Breast epithelium (tissue), 4 donors: ENCODE data around the gene AR. TPM values are rescaled to one million over a fixed set of nuclear protein-coding genes. Genes with fewer than 3 reads are reported as not detected.

Experiments
- DNase-seq, 2 donors: peaks; one replicate each; pipeline ENCODE4 v3.0.0-alpha.2; 2019; ENCODE audit warnings: low spot score in 2 of 2
- H3K27ac ChIP-seq, 2 donors: fragments of 200-600 bp; sonication (generic) in 1 of 2; one replicate each; pipeline ENCODE4 v1.5.1; 2016 to 2019; ENCODE audit warnings: mild to moderate bottlenecking in 1 of 2
- H3K27me3 ChIP-seq, 2 donors: fragments of 200-600 bp; sonication (generic) in 1 of 2; one replicate each; pipeline versions ENCODE4 v1.5.1 to v1.6.0; 2017 to 2019; ENCODE audit warnings: control low read depth in 1 of 2, mild to moderate bottlenecking in 1 of 2
- H3K36me3 ChIP-seq: fragments of 200-600 bp; one replicate; pipeline ENCODE4 v1.5.1; 2019
- H3K4me1 ChIP-seq, 2 donors: fragments of 200-600 bp; sonication (generic); one replicate each; pipeline ENCODE4 v1.5.1; 2016 to 2019; ENCODE audit warnings: control low read depth in 1 of 2
- H3K4me3 ChIP-seq, 3 donors: fragments of 200-600 bp; sonication (generic); 1 replicate in 2 of 3; 2 replicates in 1 of 3; pipeline ENCODE4 v1.5.1; 2016 to 2019; ENCODE audit warnings: mild to moderate bottlenecking in 3 of 3, moderate library complexity in 2 of 3
- H3K9me3 ChIP-seq, 2 donors: fragments of 200-600 bp; sonication (generic) in 1 of 2; one replicate each; pipeline ENCODE4 v1.5.1; 2016 to 2019; ENCODE audit warnings: control low read depth in 1 of 2
- POLR2A ChIP-seq: fragments of 450-650 bp; IDR thresholded peaks from one replicate; pipeline ENCODE4 v1.6.1; 2016; ENCODE audit warnings: antibody characterized with exemption, mild to moderate bottlenecking, moderate library complexity
- POLR2AphosphoS5 ChIP-seq, 3 donors: sonication (generic); formaldehyde crosslinking; IDR thresholded peaks; one replicate each; pipeline ENCODE4 v1.6.1; 2017; ENCODE audit warnings: antibody characterized with exemption in 3 of 3
- intact Hi-C: fragments of 100-400 bp; cut with DNase I; formaldehyde crosslinking; loops from one replicate; pipeline ENCODE4 v1.15.1; 2023; ENCODE audit warnings: low total_unique reads
- total RNA-seq, 3 donors: library from RNA; depleted of rRNA; stranded (reverse); fragments of >200 nt; gene quantifications; one replicate each; pipeline ENCODE4 v1.1.0, GENCODE V29; 2016
- TF ChIP-seq, protein P1 (sequence below), 3 donors: fragments of 450-650 bp; IDR thresholded peaks; one replicate each; pipeline ENCODE4 v1.5.1; 2016 to 2017; ENCODE audit warnings: antibody characterized with exemption in 3 of 3, mild to moderate bottlenecking in 3 of 3, moderate library complexity in 3 of 3

AR gene
- total RNA-seq, 3 donors from 2014 or later = 29.1 to 51.8 (median 35.7) TPM

DNA sequence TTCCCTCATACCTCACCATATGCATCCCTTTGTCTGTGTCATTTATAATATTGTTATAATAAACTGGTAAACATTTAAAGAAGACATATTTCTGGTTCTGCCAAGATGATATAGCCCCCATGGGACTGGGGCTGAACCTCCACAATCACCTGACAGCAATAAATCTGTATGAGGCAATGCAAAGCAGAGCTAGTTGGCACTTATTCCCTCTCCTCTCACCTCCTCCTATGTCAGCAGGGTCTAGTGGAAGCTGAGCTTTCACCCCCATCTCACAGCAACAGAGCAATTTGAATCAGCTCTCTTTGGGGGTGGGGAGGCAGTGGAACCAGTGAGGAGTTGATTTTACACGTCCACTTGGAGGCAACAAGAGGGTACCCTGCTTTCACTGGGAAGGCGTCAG, 206.9 kb downstream of the AR start:
- peaks cover 0 to 15% of the 10 kb centered on the region in 2 donors for H3K27me3 ChIP-seq
- H3K27ac ChIP-seq = no peak overlapping the region
- intact Hi-C loops = loop anchor here (10.0 kb wide), 1 partner anchor 1564 kb away; no protein-coding TSS in a partner anchor
- no peaks in the 10 kb centered on the region for H3K36me3 ChIP-seq
- H3K4me1 ChIP-seq = no peaks in the 10 kb centered on the region
- peaks cover 0 to 7% of the 10 kb centered on the region in 2 donors for H3K9me3 ChIP-seq
- no peak for TF ChIP-seq POLR2A
- TF ChIP-seq, protein P1, sequence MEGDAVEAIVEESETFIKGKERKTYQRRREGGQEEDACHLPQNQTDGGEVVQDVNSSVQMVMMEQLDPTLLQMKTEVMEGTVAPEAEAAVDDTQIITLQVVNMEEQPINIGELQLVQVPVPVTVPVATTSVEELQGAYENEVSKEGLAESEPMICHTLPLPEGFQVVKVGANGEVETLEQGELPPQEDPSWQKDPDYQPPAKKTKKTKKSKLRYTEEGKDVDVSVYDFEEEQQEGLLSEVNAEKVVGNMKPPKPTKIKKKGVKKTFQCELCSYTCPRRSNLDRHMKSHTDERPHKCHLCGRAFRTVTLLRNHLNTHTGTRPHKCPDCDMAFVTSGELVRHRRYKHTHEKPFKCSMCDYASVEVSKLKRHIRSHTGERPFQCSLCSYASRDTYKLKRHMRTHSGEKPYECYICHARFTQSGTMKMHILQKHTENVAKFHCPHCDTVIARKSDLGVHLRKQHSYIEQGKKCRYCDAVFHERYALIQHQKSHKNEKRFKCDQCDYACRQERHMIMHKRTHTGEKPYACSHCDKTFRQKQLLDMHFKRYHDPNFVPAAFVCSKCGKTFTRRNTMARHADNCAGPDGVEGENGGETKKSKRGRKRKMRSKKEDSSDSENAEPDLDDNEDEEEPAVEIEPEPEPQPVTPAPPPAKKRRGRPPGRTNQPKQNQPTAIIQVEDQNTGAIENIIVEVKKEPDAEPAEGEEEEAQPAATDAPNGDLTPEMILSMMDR (IDR thresholded peaks at IDR 0.05) = no peak
- no peak overlapping the region for H3K4me3 ChIP-seq
- DNase-seq = no peak

DNA sequence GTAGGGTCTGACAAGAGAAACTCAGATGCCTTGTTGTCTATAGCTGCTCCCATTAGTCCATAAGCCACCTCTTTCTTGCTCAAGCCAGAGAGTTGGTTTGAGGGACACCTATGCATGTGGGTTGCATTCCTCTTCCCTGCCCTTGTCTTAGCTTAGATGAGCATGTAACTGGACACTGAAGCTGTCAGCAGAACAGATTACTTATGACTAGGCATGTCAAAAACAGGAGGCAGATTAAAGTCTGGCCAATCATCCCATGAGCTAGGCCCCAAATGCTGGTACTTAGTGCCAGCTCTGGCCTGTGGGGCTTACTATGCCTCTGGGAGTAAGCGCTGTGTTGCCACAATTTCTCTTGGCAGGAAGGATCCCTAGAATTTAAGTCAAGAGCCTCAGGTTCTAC, 215.2 kb downstream of the AR start:
- TF ChIP-seq, protein P1 (IDR thresholded peaks at IDR 0.05) = no peak
- TF ChIP-seq POLR2A (no peak), POLR2AphosphoS5 (IDR thresholded peaks at IDR 0.05) (no peak)
- Histone ChIP-seq H3K9me3 (no peaks in the 10 kb centered on the region), H3K36me3 (no peaks in the 10 kb centered on the region), H3K27me3 (peaks cover 0 to 14% of the 10 kb centered on the region in 2 donors), H3K4me1 (no peaks in the 10 kb centered on the region), H3K4me3 (no peak overlapping the region), H3K27ac (no peak overlapping the region)
- intact Hi-C loops = loop anchor here (10.0 kb wide), 1 partner anchor 1556 kb away; no protein-coding TSS in a partner anchor
- no peak for DNase-seq

DNA sequence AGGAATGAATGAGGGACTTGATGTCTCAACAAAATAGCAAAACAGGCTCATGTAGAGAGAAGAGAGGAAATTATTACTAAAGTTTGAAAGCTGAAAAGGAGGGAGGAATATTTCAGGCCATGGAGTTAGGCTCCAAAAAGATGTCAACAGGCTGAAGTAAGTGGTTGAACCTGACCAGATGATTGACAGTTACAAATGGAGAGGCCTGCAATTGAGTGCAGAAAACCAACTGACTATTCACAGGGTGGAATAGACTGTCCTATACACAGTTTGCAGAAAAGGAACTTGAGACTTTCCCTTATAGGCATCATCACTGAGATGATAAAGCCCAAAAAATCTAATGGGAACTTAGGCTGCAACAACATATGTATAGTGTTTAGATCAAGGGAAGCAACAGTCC, 233.3 kb downstream of the AR start:
- Histone ChIP-seq H3K27me3 (peaks cover 0 to 3% of the 10 kb centered on the region in 2 donors), H3K27ac (no peak overlapping the region), H3K9me3 (peaks cover 0 to 18% of the 10 kb centered on the region in 2 donors), H3K36me3 (no peaks in the 10 kb centered on the region), H3K4me3 (no peak overlapping the region), H3K4me1 (no peaks in the 10 kb centered on the region)
- no peak for DNase-seq
- TF ChIP-seq POLR2AphosphoS5 (IDR thresholded peaks at IDR 0.05) (no peak), POLR2A (no peak)
- TF ChIP-seq, protein P1 (IDR thresholded peaks at IDR 0.05) = no peak
- intact Hi-C loops = no loop called here

DNA sequence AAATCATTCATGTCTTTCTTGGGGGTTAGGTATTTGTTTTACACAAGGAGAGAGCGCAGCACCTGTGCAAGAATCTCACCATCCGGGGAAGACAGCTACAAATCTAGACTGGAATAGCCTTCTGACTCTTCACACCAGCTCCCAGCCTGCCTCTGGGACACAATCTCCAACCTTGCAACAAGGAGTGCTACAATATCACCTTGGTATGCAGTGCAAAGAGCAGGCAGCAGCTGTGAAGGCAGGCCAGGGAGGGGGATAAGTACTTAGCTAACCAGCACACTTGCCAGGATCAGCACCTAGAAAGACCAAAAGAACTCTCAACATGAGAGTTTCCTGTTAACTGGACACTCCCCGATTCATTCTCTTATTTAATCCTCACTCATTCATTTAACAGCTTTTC, 235.3 kb downstream of the AR start:
- H3K4me1 ChIP-seq = no peaks in the 10 kb centered on the region
- peaks cover 0 to 3% of the 10 kb centered on the region in 2 donors for H3K27me3 ChIP-seq
- no peaks in the 10 kb centered on the region for H3K36me3 ChIP-seq
- H3K4me3 ChIP-seq = no peak overlapping the region
- TF ChIP-seq POLR2AphosphoS5 (IDR thresholded peaks at IDR 0.05) (no peak), POLR2A (no peak)
- no peak for DNase-seq
- intact Hi-C loops = no loop called here
- H3K9me3 ChIP-seq = no peaks in the 10 kb centered on the region
- H3K27ac ChIP-seq = no peak overlapping the region
